Trophoblast cell (in vitro differentiated cells and primary cell): Measurements from ENCODE around the gene MPPE1.

Experiments used
- DNase-seq, 2 donors: peaks; one replicate each; pipeline ENCODE4 v3.0.0-alpha.2; 2016
- H2AFZ ChIP-seq: 2 replicates; pipeline ENCODE4 v1.6.1; 2013; ENCODE audit warnings: low read length, moderate library complexity, mild to moderate bottlenecking; ENCODE audit not compliant: insufficient read depth, poor library complexity
- H2AK5ac ChIP-seq: 2 replicates; pipeline ENCODE4 v1.6.1; 2013; ENCODE audit warnings: mild to moderate bottlenecking, low read length
- H2BK120ac ChIP-seq: 2 replicates; pipeline ENCODE4 v1.6.1; 2013; ENCODE audit warnings: low read length, mild to moderate bottlenecking, moderate library complexity; ENCODE audit not compliant: insufficient read depth, poor library complexity
- H2BK12ac ChIP-seq: 2 replicates; pipeline ENCODE4 v1.6.1; 2013; ENCODE audit warnings: mild to moderate bottlenecking, low read length, moderate library complexity
- H2BK5ac ChIP-seq: 2 replicates; pipeline ENCODE4 v1.6.1; 2013; ENCODE audit warnings: low read length, low read depth, moderate library complexity, mild to moderate bottlenecking; ENCODE audit not compliant: poor library complexity
- H3K14ac ChIP-seq: 2 replicates; pipeline ENCODE4 v1.6.1; 2013; ENCODE audit warnings: mild to moderate bottlenecking, low read length
- H3K18ac ChIP-seq: 2 replicates; pipeline ENCODE4 v1.6.1; 2013; ENCODE audit warnings: mild to moderate bottlenecking, low read length
- H3K23ac ChIP-seq: 2 replicates; pipeline ENCODE4 v1.6.1; 2013; ENCODE audit warnings: low read length
- H3K27ac ChIP-seq: 2 replicates; pipeline ENCODE4 v1.5.1; 2013; ENCODE audit warnings: low read depth, mild to moderate bottlenecking, inconsistent platforms, low read length, moderate library complexity
- H3K27me3 ChIP-seq: 2 replicates; pipeline ENCODE4 v1.6.1; 2013; ENCODE audit warnings: inconsistent platforms, mild to moderate bottlenecking, low read length, moderate library complexity; ENCODE audit not compliant: insufficient read depth
- H3K36me3 ChIP-seq, 2 experiments: 1 replicate in 1 of 2; 2 replicates in 1 of 2; pipeline ENCODE4 v1.6.1; 2013; ENCODE audit warnings: low read length in 2 of 2, mild to moderate bottlenecking in 2 of 2, moderate library complexity in 1 of 2; ENCODE audit not compliant: insufficient read depth in 2 of 2, control insufficient read depth in 1 of 2
- H3K4ac ChIP-seq: 2 replicates; pipeline ENCODE4 v1.6.1; 2013; ENCODE audit warnings: low read depth, mild to moderate bottlenecking, low read length, moderate library complexity
- H3K4me1 ChIP-seq, 2 experiments: 1 replicate in 1 of 2; 2 replicates in 1 of 2; pipeline ENCODE4 v1.6.1; 2013; ENCODE audit warnings: low read length in 2 of 2, mild to moderate bottlenecking in 2 of 2, moderate library complexity in 1 of 2; ENCODE audit not compliant: insufficient read depth in 2 of 2, control insufficient read depth in 1 of 2
- H3K4me2 ChIP-seq: 2 replicates; pipeline ENCODE4 v1.6.1; 2013; ENCODE audit warnings: inconsistent platforms, mild to moderate bottlenecking, low read length, moderate library complexity
- H3K4me3 ChIP-seq: 2 replicates; pipeline ENCODE4 v1.5.1; 2013; ENCODE audit warnings: mild to moderate bottlenecking, low read depth, low read length, inconsistent platforms
- H3K79me1 ChIP-seq: one replicate; pipeline ENCODE4 v1.6.1; 2013; ENCODE audit warnings: low read length
- H3K79me2 ChIP-seq: 2 replicates; pipeline ENCODE4 v1.6.1; 2013; ENCODE audit warnings: low read length, mild to moderate bottlenecking; ENCODE audit not compliant: control insufficient read depth, insufficient read depth, poor library complexity
- H3K9ac ChIP-seq: 2 replicates; pipeline ENCODE4 v1.6.1; 2013; ENCODE audit warnings: mild to moderate bottlenecking, low read length
- H3K9me3 ChIP-seq: 2 replicates; pipeline ENCODE4 v1.6.1; 2013; ENCODE audit warnings: low read depth, mild to moderate bottlenecking, control low read depth, inconsistent platforms, low read length; ENCODE audit not compliant: insufficient read depth
- H4K12ac ChIP-seq: 2 replicates; pipeline ENCODE4 v1.6.1; 2013; ENCODE audit warnings: low read depth, mild to moderate bottlenecking, low read length, moderate library complexity
- H4K8ac ChIP-seq: 2 replicates; pipeline ENCODE4 v1.6.1; 2013; ENCODE audit warnings: low read depth, mild to moderate bottlenecking, low read length, moderate library complexity
- H4K91ac ChIP-seq: one replicate; pipeline ENCODE4 v1.6.1; 2013; ENCODE audit warnings: low read depth, mild to moderate bottlenecking, low read length, moderate library complexity
- WGBS: extraction: QIAGEN DNeasy Blood & Tissue Kit; methylation state at CpG from one replicate; pipeline ENCODE4 v1.1.7; 2013; ENCODE audit warnings: missing lambda C conversion rate; ENCODE audit not compliant: insufficient read length, insufficient coverage; ENCODE audit errors: extremely low coverage; 5-methylcytosine and 5-hydroxymethylcytosine counted together

The MPPE1 gene

GRCh38 chr18:11851806-11852337, 56.2 kb downstream of the MPPE1 start:
- H2BK5ac ChIP-seq = no peak overlapping the region
- H3K4me1 ChIP-seq = peaks cover 0 to 5% of the 10 kb centered on the region in 2 experiments
- peak overlapping the region; percentile 66 for H3K4ac ChIP-seq
- no peak overlapping the region for H3K23ac ChIP-seq
- H3K14ac ChIP-seq = peak overlapping the region; percentile 85
- H3K36me3 ChIP-seq = no peaks in the 10 kb centered on the region
- peak overlapping the region; percentile 83 for H4K12ac ChIP-seq
- DNase-seq = peak in 1 of 2 donors; percentile 54
- no CpG with 5 or more reads among the region's 23 CpGs for WGBS
- H3K9me3 ChIP-seq = no peaks in the 10 kb centered on the region
- no peak overlapping the region for H2AFZ ChIP-seq
- H3K27me3 ChIP-seq = no peaks in the 10 kb centered on the region
- no peak overlapping the region for H2BK12ac ChIP-seq
- peak overlapping the region; percentile 97 for H3K4me2 ChIP-seq
- H4K91ac ChIP-seq = peak overlapping the region; percentile 65
- H3K18ac ChIP-seq = peak overlapping the region; percentile 34
- peak overlapping the region; percentile 94 for H4K8ac ChIP-seq
- no peak overlapping the region for H2BK120ac ChIP-seq
- H2AK5ac ChIP-seq = no peak overlapping the region
- H3K9ac ChIP-seq = peak overlapping the region; percentile 94
- H3K27ac ChIP-seq = peak overlapping the region; percentile 29
- peaks cover 9% of the 10 kb centered on the region for H3K79me1 ChIP-seq
- H3K79me2 ChIP-seq = peaks cover 8% of the 10 kb centered on the region
- H3K4me3 ChIP-seq = peak overlapping the region; percentile 95

- peak; percentile 98 to 99 for DNase-seq
- H3K4ac ChIP-seq = peak within 1 kb of the TSS; percentile 66
- no CpG with 5 or more reads among the region's 53 CpGs for WGBS
- peak within 1 kb of the TSS; percentile 78 for H4K91ac ChIP-seq
- no peaks in the 10 kb centered on the region for H3K27me3 ChIP-seq
- peak within 1 kb of the TSS; percentile 83 for H4K12ac ChIP-seq
- H4K8ac ChIP-seq = peak within 1 kb of the TSS; percentile 94
- H2AK5ac ChIP-seq = peak within 1 kb of the TSS; percentile 66
- peak within 1 kb of the TSS; percentile 42 for H2BK5ac ChIP-seq
- H3K4me1 ChIP-seq = peaks cover 0 to 4% of the 10 kb centered on the region in 2 experiments
- H3K79me2 ChIP-seq = peaks cover 8% of the 10 kb centered on the region
- no peak within 1 kb of the TSS for H2BK12ac ChIP-seq
- peak within 1 kb of the TSS; percentile 94 for H3K9ac ChIP-seq
- H3K23ac ChIP-seq = no peak within 1 kb of the TSS
- peaks cover 7% of the 10 kb centered on the region for H3K79me1 ChIP-seq
- peak within 1 kb of the TSS; percentile 65 for H2AFZ ChIP-seq
- peak within 1 kb of the TSS; percentile 39 for H2BK120ac ChIP-seq
- H3K27ac ChIP-seq = peak within 1 kb of the TSS; percentile 34
- no peaks in the 10 kb centered on the region for H3K9me3 ChIP-seq
- peak within 1 kb of the TSS; percentile 34 for H3K18ac ChIP-seq
- H3K36me3 ChIP-seq = no peaks in the 10 kb centered on the region
- H3K4me2 ChIP-seq = peak within 1 kb of the TSS; percentile 97
- H3K4me3 ChIP-seq = peak within 1 kb of the TSS; percentile 95
- peak within 1 kb of the TSS; percentile 85 for H3K14ac ChIP-seq
Measured at GRCh38 chr18:11851146-11851805, 56.8 kb downstream of the MPPE1 start, which contains the start of gene CHMP1B. Gene CHMP1B (plus strand): TSS chr18:11851413. CDS start chr18:11851512, 99 bp downstream.

- H3K9me3 ChIP-seq = no peaks in the 10 kb centered on the region
- peaks cover 0 to 2% of the 10 kb centered on the region in 2 experiments for H3K4me1 ChIP-seq
- H3K18ac ChIP-seq = no peak overlapping the region
Measured at GRCh38 chr18:11850821-11851145, 57.3 kb downstream of the MPPE1 start.

GRCh38 chr18:11849841-11850634, 58.1 kb downstream of the MPPE1 start:
- H3K14ac ChIP-seq = no peak overlapping the region
- peaks cover 0 to 2% of the 10 kb centered on the region in 2 experiments for H3K4me1 ChIP-seq
- H3K79me1 ChIP-seq = peaks cover 6% of the 10 kb centered on the region
- no peak overlapping the region for H3K23ac ChIP-seq
- peak overlapping the region; percentile 34 for H3K27ac ChIP-seq
- H3K27me3 ChIP-seq = no peaks in the 10 kb centered on the region
- H3K4ac ChIP-seq = no peak overlapping the region
- H3K4me2 ChIP-seq = peak overlapping the region; percentile 37
- H2AFZ ChIP-seq = no peak overlapping the region
- DNase-seq = peak; percentile 98 to 99
- no peak overlapping the region for H2BK5ac ChIP-seq
- H4K8ac ChIP-seq = no peak overlapping the region
- no peaks in the 10 kb centered on the region for H3K36me3 ChIP-seq
- H3K79me2 ChIP-seq = peaks cover 8% of the 10 kb centered on the region
- H3K9ac ChIP-seq = no peak overlapping the region
- H3K18ac ChIP-seq = no peak overlapping the region
- no peak overlapping the region for H2BK120ac ChIP-seq
- H4K91ac ChIP-seq = peak overlapping the region; percentile 41
- WGBS = no CpG with 5 or more reads among the region's 17 CpGs
- H2AK5ac ChIP-seq = no peak overlapping the region
- no peak overlapping the region for H3K4me3 ChIP-seq
- H2BK12ac ChIP-seq = no peak overlapping the region
- H4K12ac ChIP-seq = no peak overlapping the region
- H3K9me3 ChIP-seq = no peaks in the 10 kb centered on the region

More at GRCh38 chr18:11850821-11851145, 57.3 kb downstream of the MPPE1 start:
- Histone ChIP-seq H3K23ac (no peak overlapping the region), H3K36me3 (no peaks in the 10 kb centered on the region), H3K79me2 (peaks cover 8% of the 10 kb centered on the region), H2AK5ac (no peak overlapping the region), H3K9ac (peak overlapping the region; percentile 49), H4K91ac (peak overlapping the region; percentile 78), H3K4me3 (no peak overlapping the region), H3K27me3 (no peaks in the 10 kb centered on the region), H3K14ac (no peak overlapping the region), H4K12ac (no peak overlapping the region), H3K27ac (peak overlapping the region; percentile 29), H3K4ac (peak overlapping the region; percentile 22), H2BK120ac (no peak overlapping the region), H2BK12ac (no peak overlapping the region), H2AFZ (peak overlapping the region; percentile 39), H3K4me2 (peak overlapping the region; percentile 75), H2BK5ac (no peak overlapping the region), H4K8ac (peak overlapping the region; percentile 87), H3K79me1 (peaks cover 6% of the 10 kb centered on the region)
- WGBS = no CpG with 5 or more reads among the region's 10 CpGs
- peak in 1 of 2 donors; percentile 77 for DNase-seq
